ENCODE measurements around the gene OR2T27.

DNA sequence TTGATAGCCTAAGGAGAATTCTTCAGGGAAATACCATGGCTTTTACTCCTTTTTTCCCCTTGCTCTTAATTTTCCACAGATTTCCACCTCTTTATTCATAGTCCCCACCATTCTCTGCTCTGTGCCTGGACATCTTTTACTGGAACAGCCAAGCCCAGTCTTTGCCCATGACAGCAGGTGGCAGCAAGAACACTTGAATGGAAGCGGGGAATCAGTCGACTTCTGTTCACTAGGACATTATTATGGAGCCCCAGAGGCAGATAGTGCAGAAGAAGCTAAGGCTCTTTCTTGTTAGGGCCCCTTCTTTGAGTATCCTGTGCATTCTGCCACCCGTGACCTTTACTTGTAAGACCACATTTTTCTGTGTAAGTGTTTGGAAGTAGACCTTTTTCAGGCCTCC, 40.9 kb upstream of the OR2T27 start:
- TF ChIP-seq CEBPB (IDR thresholded peaks at IDR 0.05): no peak
- TF ChIP-seq TCF12 (IDR thresholded peaks at IDR 0.05; ENCODE audit: low read depth): no peak
- no peak for TF ChIP-seq EP300 (IDR thresholded peaks at IDR 0.05; ENCODE audit: borderline replicate concordance)
- no peak for TF ChIP-seq TEAD4 (IDR thresholded peaks at IDR 0.05)
- TF ChIP-seq RAD21 (IDR thresholded peaks at IDR 0.05; ENCODE audit: low read depth): peak; percentile 54
- TF ChIP-seq MAX (IDR thresholded peaks at IDR 0.05): no peak
- TF ChIP-seq CREB1 (IDR thresholded peaks at IDR 0.05; ENCODE audit: low read depth): no peak
- TF ChIP-seq REST (IDR thresholded peaks at IDR 0.05; ENCODE audit: low read depth): no peak
- TF ChIP-seq YY1 (IDR thresholded peaks at IDR 0.05; ENCODE audit: low read depth): no peak
- TF ChIP-seq FOXM1 (IDR thresholded peaks at IDR 0.05; ENCODE audit: borderline replicate concordance, low read depth): no peak
- no peak for TF ChIP-seq NFIC (IDR thresholded peaks at IDR 0.05)
- no peak for TF ChIP-seq ZBTB7A (IDR thresholded peaks at IDR 0.05; ENCODE audit: low read depth)
- no peak for TF ChIP-seq TAF1 (IDR thresholded peaks at IDR 0.05; ENCODE audit: low read depth)
